Measurements from ENCODE around the gene STIP1.

Gene STIP1

DNA sequence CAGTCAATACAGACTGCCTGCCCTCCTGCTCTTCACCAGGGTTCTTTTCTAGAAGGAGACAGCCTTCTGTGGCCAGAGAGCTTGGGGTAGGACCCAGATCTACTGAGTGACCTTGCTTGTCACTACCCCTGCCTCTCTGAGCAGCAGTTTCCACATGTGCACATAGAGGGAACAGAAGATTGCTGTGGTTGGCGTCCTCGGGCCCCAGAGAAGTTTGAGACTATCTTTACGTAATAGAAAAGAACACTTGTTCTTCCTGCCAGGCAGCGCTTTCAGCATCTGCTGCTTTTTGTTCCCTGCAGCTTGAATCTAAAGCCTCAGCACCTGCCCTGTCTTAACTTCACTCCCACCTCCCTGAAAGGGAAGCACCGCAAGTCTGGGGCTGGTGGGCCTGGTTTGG lies 53.0 kb downstream of the STIP1 start:
- Histone ChIP-seq H3K4me3 (no peak overlapping the region), H3K27ac (peak overlapping the region; percentile 46), H3K36me3 (ENCODE audit: insufficient read depth, low read length) (peaks cover 6% of the 10 kb centered on the region; the same call in 1 of the 2 replicates), H3K9me3 (ENCODE audit: low read depth, low read length) (no peaks in the 10 kb centered on the region), H3K9ac (ENCODE audit: insufficient read length) (no peak overlapping the region)
- TF ChIP-seq EZH2 (IDR thresholded peaks at IDR 0.05) (no peak), FOXP2 (optimal IDR thresholded peaks at IDR 0.05; ENCODE audit: control extremely low read depth, extremely low read length, insufficient read depth) (no peak), POLR2AphosphoS5 (IDR thresholded peaks at IDR 0.05; ENCODE audit: borderline replicate concordance, low read depth, low read length) (no peak)
- DNase-seq (ENCODE audit: low read depth, low spot score): no peak

DNA sequence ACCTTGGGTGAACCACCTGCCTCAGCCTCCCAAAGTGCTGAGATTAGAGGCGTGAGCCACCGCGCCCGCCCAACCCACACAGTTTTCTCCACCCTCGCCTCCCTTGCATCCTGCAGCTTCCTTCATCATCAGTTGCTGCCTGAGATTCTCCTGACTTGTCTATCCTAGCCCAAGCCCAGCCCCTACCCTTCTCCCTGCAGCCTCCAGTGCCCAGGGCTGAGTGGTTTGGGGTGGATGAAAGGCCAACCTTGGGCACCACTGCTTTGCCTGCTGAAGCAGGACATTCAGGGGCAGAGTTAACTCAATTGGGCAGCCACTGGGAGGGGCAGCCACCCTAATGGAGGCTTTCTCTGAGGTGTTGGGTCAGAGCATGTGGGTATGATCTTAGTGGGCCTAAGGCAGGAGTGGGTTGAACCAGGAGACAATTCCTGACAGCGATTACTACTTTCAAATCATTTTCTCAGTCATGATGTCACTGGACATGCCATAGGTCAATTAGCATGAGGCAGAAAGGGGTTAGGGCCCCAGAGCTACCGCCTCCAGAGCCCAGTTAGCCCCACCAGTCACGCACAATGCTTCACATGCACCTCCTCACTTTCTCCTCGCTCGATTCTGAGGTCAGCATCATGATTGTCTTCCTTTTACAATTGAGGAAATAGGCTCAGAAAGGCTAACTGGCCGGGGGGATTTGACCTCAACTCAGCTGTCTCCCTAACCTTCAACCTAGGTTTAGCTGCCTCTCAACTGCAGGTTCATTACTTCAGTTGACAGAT lies 53.9 kb downstream of the STIP1 start:
- TF ChIP-seq EZH2 (IDR thresholded peaks at IDR 0.05): no peak
- no peak for TF ChIP-seq POLR2AphosphoS5 (IDR thresholded peaks at IDR 0.05; ENCODE audit: borderline replicate concordance, low read depth, low read length)
- no peak for TF ChIP-seq FOXP2 (optimal IDR thresholded peaks at IDR 0.05; ENCODE audit: control extremely low read depth, extremely low read length, insufficient read depth)
- Histone ChIP-seq H3K9me3 (ENCODE audit: low read depth, low read length) (no peaks in the 10 kb centered on the region), H3K27ac (peak overlapping the region; percentile 93), H3K9ac (ENCODE audit: insufficient read length) (peak overlapping the region; percentile 84), H3K4me3 (peak overlapping the region; percentile 99), H3K36me3 (ENCODE audit: insufficient read depth, low read length) (peaks cover 9% of the 10 kb centered on the region; the same call in 1 of the 2 replicates)
- no peak for DNase-seq (ENCODE audit: low read depth, low spot score)

DNA sequence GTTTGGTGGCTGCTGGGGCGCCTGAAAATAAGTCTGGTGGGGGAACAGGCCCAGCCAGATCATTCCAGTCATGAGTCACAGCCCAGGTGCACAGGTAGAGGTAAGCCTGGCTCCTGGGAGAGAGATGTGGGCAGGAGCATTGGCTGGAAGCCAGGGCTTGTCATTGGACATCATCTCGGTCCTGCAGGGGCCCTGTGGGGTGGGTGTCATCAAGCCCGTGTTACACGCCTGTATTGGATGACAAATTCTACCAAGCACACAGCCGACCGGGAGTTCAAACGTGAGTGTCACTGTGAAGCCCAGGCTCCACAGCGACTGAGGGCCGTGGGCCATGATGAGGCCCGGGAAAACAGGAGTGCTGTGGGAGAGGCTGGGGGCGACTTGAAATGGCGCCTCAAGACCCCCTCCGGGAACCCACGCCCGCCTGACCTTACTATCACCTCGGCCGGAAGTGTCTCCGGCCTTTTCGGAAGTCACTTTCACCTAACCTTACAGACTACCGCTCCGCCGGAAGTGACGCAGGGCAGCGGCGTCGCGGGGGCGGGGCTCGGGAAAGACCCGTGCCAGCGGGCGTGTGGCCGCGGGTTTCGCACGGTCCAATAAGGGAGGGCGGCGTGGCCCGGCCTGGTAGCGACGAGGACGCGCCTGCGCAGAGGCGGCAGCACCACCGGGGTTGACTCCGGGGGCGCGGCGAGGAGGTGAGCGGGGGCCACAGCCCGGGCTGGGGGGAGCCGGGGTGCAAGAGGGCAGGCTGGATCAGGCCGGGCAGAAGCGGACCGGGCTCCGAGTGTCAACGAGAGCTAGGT lies 54.7 kb downstream of the STIP1 start, which contains the start of gene FKBP2:
TSS of gene FKBP2 (plus strand) at position 661 of the 806 bp plus-strand sequence. CDS start 1,293 bp downstream, outside the sequence.
- Histone ChIP-seq H3K9me3 (ENCODE audit: low read depth, low read length) (no peaks in the 10 kb centered on the region), H3K4me3 (peak within 1 kb of the TSS; percentile 99), H3K36me3 (ENCODE audit: insufficient read depth, low read length) (peaks cover 9% of the 10 kb centered on the region; the same call in 1 of the 2 replicates), H3K27ac (peak within 1 kb of the TSS; percentile 93), H3K9ac (ENCODE audit: insufficient read length) (peak within 1 kb of the TSS; percentile 87)
- DNase-seq (ENCODE audit: low read depth, low spot score): peak; percentile 66
- TF ChIP-seq FOXP2 (optimal IDR thresholded peaks at IDR 0.05; ENCODE audit: control extremely low read depth, extremely low read length, insufficient read depth) (no peak), EZH2 (IDR thresholded peaks at IDR 0.05) (no peak), POLR2AphosphoS5 (IDR thresholded peaks at IDR 0.05; ENCODE audit: borderline replicate concordance, low read depth, low read length) (peak; percentile 87)

DNA sequence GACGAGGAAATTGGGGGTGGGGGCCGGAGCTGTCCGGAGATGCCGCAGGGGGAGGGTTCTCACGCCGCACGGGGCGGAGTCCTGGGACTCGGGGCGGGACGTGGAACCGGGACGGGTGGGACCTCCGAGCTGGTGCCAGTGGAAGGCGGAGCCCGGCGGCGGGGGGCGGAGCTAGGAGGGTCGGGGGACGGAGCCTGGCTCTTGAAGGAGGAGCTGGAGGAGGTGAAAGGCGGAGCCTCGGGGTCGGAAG lies 55.2 kb downstream of the STIP1 start:
- H3K36me3 ChIP-seq (ENCODE audit: insufficient read depth, low read length): peaks cover 9% of the 10 kb centered on the region; the same call in 1 of the 2 replicates
- H3K9ac ChIP-seq (ENCODE audit: insufficient read length): peak overlapping the region; percentile 87
- peak overlapping the region; percentile 99 for H3K4me3 ChIP-seq
- no peak for TF ChIP-seq EZH2 (IDR thresholded peaks at IDR 0.05)
- TF ChIP-seq POLR2AphosphoS5 (IDR thresholded peaks at IDR 0.05; ENCODE audit: borderline replicate concordance, low read depth, low read length): no peak
- TF ChIP-seq FOXP2 (optimal IDR thresholded peaks at IDR 0.05; ENCODE audit: control extremely low read depth, extremely low read length, insufficient read depth): no peak
- no peaks in the 10 kb centered on the region for H3K9me3 ChIP-seq (ENCODE audit: low read depth, low read length)
- peak overlapping the region; percentile 93 for H3K27ac ChIP-seq
- DNase-seq (ENCODE audit: low read depth, low spot score): no peak

DNA sequence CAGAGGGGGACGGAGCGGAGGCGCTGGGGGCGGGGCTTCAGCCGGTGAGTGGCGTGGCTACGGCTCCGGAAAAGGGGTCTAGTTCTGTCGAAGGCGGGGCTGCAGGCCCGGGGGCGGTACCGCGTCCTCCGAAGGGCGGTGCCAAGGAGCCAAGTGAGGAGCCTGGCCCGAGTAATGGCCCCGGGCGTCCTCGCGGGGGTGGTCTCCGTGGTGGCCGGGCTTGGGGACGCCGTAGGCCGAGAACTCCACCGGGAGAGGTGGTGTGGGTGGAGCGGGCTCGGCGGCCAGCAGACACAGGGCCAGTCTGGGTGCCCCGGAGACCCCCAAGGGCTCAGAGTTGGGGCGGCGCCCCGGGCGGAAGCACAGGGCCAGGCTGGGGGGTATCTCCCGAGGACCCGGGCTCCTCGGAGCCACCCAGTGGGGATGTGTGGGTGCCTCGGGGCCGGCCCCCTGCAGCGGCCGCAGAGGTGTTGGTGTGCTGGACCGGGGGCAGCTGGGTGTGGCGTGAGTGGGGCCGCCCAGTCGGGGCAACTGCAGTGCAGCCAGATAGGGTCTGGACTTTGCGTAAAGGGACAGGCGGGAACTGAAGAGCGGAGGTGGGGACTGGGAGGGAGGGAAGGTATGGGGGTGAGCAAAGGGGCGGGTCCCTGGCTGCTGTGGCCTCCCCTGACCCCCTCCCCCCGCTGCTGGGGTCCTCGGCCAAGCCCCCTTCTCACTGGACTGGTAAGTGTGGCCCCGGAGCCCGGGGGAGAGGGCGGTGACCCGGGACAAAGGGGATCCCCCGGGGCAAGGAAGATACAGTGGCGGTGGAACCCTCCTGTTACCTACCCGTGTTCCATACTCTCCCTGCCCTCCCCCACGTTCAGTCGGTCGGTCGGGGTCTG lies 55.8 kb downstream of the STIP1 start:
- no peak overlapping the region; the same call in 1 of the 2 replicates for H3K27ac ChIP-seq
- H3K9me3 ChIP-seq (ENCODE audit: low read depth, low read length): no peaks in the 10 kb centered on the region
- peak overlapping the region; percentile 80 for H3K9ac ChIP-seq (ENCODE audit: insufficient read length)
- TF ChIP-seq EZH2 (IDR thresholded peaks at IDR 0.05): no peak
- no peak for TF ChIP-seq FOXP2 (optimal IDR thresholded peaks at IDR 0.05; ENCODE audit: control extremely low read depth, extremely low read length, insufficient read depth)
- TF ChIP-seq POLR2AphosphoS5 (IDR thresholded peaks at IDR 0.05; ENCODE audit: borderline replicate concordance, low read depth, low read length): peak; percentile 61; the same call in 1 of the 2 replicates
- peak; percentile 91 for DNase-seq (ENCODE audit: low read depth, low spot score)
- H3K4me3 ChIP-seq: peak overlapping the region; percentile 99
- peaks cover 9% of the 10 kb centered on the region; the same call in 1 of the 2 replicates for H3K36me3 ChIP-seq (ENCODE audit: insufficient read depth, low read length)

DNA sequence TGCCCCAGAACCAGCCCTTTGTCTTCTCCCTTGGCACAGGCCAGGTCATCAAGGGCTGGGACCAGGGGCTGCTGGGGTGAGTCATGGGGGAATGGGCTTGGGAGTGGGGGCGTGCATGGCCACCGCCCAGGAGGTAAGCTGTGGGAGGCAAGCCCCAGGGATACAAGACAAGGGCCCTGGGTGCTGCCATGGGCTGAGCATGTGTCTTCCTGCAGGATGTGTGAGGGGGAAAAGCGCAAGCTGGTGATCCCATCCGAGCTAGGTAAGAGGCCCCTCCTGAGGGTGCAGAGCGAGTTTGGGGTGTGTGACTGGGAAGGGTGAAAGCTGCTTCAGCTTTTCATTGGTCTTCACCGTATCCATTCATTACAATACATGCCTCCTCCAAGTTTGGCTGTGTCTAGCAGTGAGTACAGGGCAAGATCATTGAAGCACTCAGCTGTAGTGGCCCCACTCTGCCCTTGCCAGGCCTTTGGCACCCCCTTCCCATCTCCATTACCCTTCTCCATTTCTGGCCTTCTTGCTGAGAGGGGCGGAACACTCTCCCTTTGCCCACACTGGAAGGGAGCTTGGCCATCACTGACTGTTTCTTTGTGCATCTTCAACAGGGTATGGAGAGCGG lies 57.4 kb downstream of the STIP1 start:
- Histone ChIP-seq H3K36me3 (ENCODE audit: insufficient read depth, low read length) (peaks cover 4% of the 10 kb centered on the region; the same call in 1 of the 2 replicates), H3K27ac (peak overlapping the region; percentile 42; the same call in 1 of the 2 replicates), H3K9me3 (ENCODE audit: low read depth, low read length) (no peaks in the 10 kb centered on the region), H3K4me3 (no peak overlapping the region), H3K9ac (ENCODE audit: insufficient read length) (no peak overlapping the region)
- peak; percentile 14 for TF ChIP-seq POLR2AphosphoS5 (IDR thresholded peaks at IDR 0.05; ENCODE audit: borderline replicate concordance, low read depth, low read length)
- no peak for TF ChIP-seq EZH2 (IDR thresholded peaks at IDR 0.05)
- no peak for DNase-seq (ENCODE audit: low read depth, low spot score)

DNA sequence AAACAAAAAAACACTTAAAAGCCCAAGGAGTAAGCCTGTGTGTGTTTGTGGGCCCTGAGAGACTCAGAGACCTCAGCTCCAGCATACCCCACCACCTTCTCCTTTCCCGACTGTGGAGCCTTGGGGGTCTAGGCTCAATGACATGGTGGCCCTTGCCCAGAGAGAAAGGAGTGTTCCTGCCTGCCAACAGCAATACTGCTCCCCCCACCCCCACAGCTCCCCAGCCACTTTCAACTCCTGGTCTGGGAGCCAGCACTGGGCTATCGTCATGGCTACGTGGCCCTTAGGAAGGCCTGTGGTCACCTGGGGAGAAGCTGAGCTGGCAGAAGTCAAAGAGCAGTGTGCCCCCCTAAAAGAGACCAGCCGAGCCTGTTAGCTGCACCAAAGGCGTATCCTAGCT lies 58.1 kb downstream of the STIP1 start:
- Histone ChIP-seq H3K27ac (peak overlapping the region; percentile 25; the same call in 1 of the 2 replicates), H3K36me3 (ENCODE audit: insufficient read depth, low read length) (peaks cover 4% of the 10 kb centered on the region; the same call in 1 of the 2 replicates), H3K4me3 (no peak overlapping the region), H3K9ac (ENCODE audit: insufficient read length) (no peak overlapping the region), H3K9me3 (ENCODE audit: low read depth, low read length) (no peaks in the 10 kb centered on the region)
- DNase-seq (ENCODE audit: low read depth, low spot score): no peak
- TF ChIP-seq FOXP2 (optimal IDR thresholded peaks at IDR 0.05; ENCODE audit: control extremely low read depth, extremely low read length, insufficient read depth): no peak
- TF ChIP-seq EZH2 (IDR thresholded peaks at IDR 0.05): no peak

Data from SK-N-MC (cell line).